ENCODE measurements around the gene FATE1. TPM values are rescaled to one million over a fixed set of nuclear protein-coding genes. Genes with fewer than 3 reads are reported as not detected.
A peak's percentile ranks its signal among the peaks of the same experiment; 100 is the strongest.

Gene FATE1
- total RNA-seq, 6 experiments from 2014 or later, result not detected

DNA sequence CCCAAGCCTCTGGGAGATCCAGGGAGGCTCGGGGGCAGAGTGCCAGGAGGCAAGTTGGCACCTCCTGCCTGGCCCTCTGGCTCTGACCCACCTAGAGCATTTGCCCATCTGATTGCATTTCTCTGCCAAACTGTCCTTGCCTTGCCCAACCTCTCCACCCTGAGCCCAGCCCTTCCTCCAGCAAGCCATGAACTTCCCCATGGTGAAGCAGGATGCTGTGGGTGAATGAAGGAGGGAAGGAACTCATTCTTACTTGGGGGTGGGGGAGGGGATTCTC is 9.4 kb downstream of the FATE1 start:
- Histone ChIP-seq H3K4me1 (peaks cover 0 to 4% (median 0%) of the 10 kb centered on the region in 4 donors), H3K9me3 (no peaks in the 10 kb centered on the region), H3K27ac (no peak overlapping the region), H3K36me3 (no peaks in the 10 kb centered on the region), H3K27me3 (no peaks in the 10 kb centered on the region), H3K4me3 (no peak overlapping the region)
- ATAC-seq, result peak in 3 of 4 donors; percentile 34 to 79 (median 57)
- WGBS (ENCODE audit: insufficient coverage, low coverage, low lambda C conversion rate, missing lambda C conversion rate), result no CpG with 5 or more reads among the region's 1 CpG
- DNase-seq, result peak in 2 of 3 donors; percentile 54 to 56
- no peak for TF ChIP-seq CTCF (IDR thresholded peaks at IDR 0.05)
- no peak for TF ChIP-seq POLR2A (IDR thresholded peaks at IDR 0.05)
- intact Hi-C loops (cut with DNase I), result no loop called here

DNA sequence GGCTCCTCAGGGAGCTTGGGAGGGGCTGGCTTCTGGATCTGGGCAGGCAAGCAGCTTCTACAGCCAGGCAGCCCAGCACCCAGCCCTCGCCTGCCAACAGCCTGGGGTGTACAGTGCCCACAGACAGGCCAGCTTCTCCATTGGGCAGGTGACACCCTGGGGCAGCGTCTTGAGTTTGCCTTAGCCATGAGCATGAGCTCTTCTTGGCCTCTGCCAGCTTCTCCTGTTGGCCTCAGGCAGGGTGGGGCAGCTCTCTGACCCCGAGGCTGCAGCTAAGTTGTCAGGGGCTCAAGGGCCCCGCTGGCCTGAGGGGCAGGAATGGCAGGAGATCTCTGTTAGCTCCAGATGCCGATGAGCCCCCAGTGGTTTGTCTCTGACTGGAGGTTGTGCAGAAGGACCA is 10.9 kb downstream of the FATE1 start:
- Histone ChIP-seq H3K27ac (no peak overlapping the region), H3K4me3 (no peak overlapping the region), H3K27me3 (peaks cover 0 to 5% of the 10 kb centered on the region in 2 donors), H3K9me3 (no peaks in the 10 kb centered on the region), H3K4me1 (peaks cover 0 to 4% (median 0%) of the 10 kb centered on the region in 4 donors), H3K36me3 (no peaks in the 10 kb centered on the region)
- DNase-seq, result peak in 1 of 3 donors; percentile 22
- ATAC-seq, result no peak
- intact Hi-C loops (cut with DNase I), result no loop called here
- no peak for TF ChIP-seq CTCF (IDR thresholded peaks at IDR 0.05)
- no peak for TF ChIP-seq POLR2A (IDR thresholded peaks at IDR 0.05)
- WGBS (ENCODE audit: insufficient coverage, low coverage, low lambda C conversion rate, missing lambda C conversion rate), result 70% methylated on average over 2 of the region's 5 CpGs

GRCh38 chrX:151727346-151727745 is 11.5 kb downstream of the FATE1 start:
- no peak overlapping the region for H3K4me3 ChIP-seq
- intact Hi-C loops (cut with DNase I), result no loop called here
- DNase-seq (peak in 1 of 3 donors; percentile 36), ATAC-seq (no peak)
- peaks cover 0 to 5% of the 10 kb centered on the region in 2 donors for H3K27me3 ChIP-seq
- WGBS (ENCODE audit: insufficient coverage, low coverage, low lambda C conversion rate, missing lambda C conversion rate), result no CpG with 5 or more reads among the region's 4 CpGs
- no peaks in the 10 kb centered on the region for H3K9me3 ChIP-seq
- H3K36me3 ChIP-seq, result no peaks in the 10 kb centered on the region
- peaks cover 0 to 4% (median 0%) of the 10 kb centered on the region in 4 donors for H3K4me1 ChIP-seq
- no peak for TF ChIP-seq CTCF (IDR thresholded peaks at IDR 0.05)
- TF ChIP-seq POLR2A (IDR thresholded peaks at IDR 0.05), result no peak
- H3K27ac ChIP-seq, result no peak overlapping the region

DNA sequence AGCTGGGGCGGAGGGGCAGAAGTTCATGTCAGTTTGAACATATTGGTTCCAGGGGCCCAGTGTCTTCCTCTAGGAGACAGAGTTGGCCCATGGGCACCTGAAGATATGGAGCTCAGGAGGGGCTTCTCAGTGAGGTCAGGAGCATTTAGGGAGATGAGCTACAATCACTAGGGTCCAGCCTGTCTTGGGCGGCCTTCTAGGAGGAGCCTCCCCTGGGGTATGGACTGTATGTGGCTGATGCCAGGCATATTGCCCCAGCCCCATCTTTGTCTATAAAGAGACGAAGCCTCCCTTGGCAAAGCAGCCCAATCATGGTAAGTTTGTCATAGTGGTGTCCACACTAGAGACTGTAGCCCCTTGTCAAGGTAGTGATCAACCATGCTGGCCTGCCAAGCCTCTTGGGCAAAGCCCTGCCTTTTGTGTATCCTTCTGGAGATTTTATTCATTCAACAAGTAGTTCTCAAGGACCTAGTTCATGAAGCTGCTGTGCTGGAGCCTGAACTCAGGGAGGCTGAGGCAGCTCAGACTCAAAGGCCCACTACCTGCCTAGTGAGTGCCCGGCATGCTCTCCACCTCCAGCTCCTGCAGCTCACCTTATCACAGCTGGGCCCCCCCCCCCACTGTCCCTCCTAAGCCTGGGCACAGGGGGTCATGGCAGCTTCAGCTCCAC is 13.4 kb downstream of the FATE1 start:
- ATAC-seq, result no peak
- Histone ChIP-seq H3K27ac (no peak overlapping the region), H3K4me1 (peaks cover 0 to 4% (median 0%) of the 10 kb centered on the region in 4 donors), H3K36me3 (no peaks in the 10 kb centered on the region), H3K9me3 (no peaks in the 10 kb centered on the region), H3K4me3 (no peak overlapping the region), H3K27me3 (peaks cover 0 to 5% of the 10 kb centered on the region in 2 donors)
- WGBS (ENCODE audit: insufficient coverage, low coverage, low lambda C conversion rate, missing lambda C conversion rate), result 57% methylated on average over 1 of the region's 4 CpGs
- TF ChIP-seq POLR2A (IDR thresholded peaks at IDR 0.05) (no peak), CTCF (IDR thresholded peaks at IDR 0.05) (no peak)
- intact Hi-C loops (cut with DNase I), result no loop called here
- peak in 1 of 3 donors; percentile 25 for DNase-seq

All from right lobe of liver (tissue), 6 donors.